NCI-H2196 treated with DMSO at 0.1 percent for 48 hours (cell line): ENCODE results near the gene ZNF268.
"Not testable (repeated sequence)": the region's sequence is repeated elsewhere in the genome, so short reads cannot be mapped to it uniquely, and the experiment has no call there.

Experiments
- DNase-seq: peaks from one replicate; lab custom pipeline; 2025; ENCODE audit not compliant: unreplicated experiment; lab: John Stamatoyannopoulos, UW

Gene ZNF268

GRCh38 chr12:133226690-133227089 lies 45.4 kb downstream of the ZNF268 start:
- DNase-seq = no peak

- DNase-seq = no peak
These were observed 46.1 kb downstream of the ZNF268 start for GRCh38 chr12:133227281-133227852.

GRCh38 chr12:133231001-133231400 lies 49.7 kb downstream of the ZNF268 start:
- no peak for DNase-seq

- DNase-seq = no peak
These were observed 51.7 kb downstream of the ZNF268 start for GRCh38 chr12:133233006-133233405.

GRCh38 chr12:133233993-133234564 lies 52.8 kb downstream of the ZNF268 start:
- DNase-seq = no peak

- no peak for DNase-seq
These were observed 53.7 kb downstream of the ZNF268 start for GRCh38 chr12:133234971-133235370.

GRCh38 chr12:133235401-133236112 lies 54.3 kb downstream of the ZNF268 start, which contains the start of gene ANHX:
Gene ANHX (minus strand): TSS chr12:133235877. CDS start chr12:133234356, 1,521 bp downstream.
- no peak for DNase-seq

- no peak for DNase-seq
These were observed 54.8 kb downstream of the ZNF268 start for GRCh38 chr12:133236144-133236543.

- DNase-seq = no peak
These were observed 55.3 kb downstream of the ZNF268 start for GRCh38 chr12:133236556-133236955.

GRCh38 chr12:133251732-133252131 lies 70.4 kb downstream of the ZNF268 start:
- DNase-seq = no peak

GRCh38 chr12:133255833-133256232 lies 74.5 kb downstream of the ZNF268 start:
- not testable (repeated sequence) for DNase-seq

GRCh38 chr12:133256321-133256720 lies 75.0 kb downstream of the ZNF268 start:
- DNase-seq = no peak

GRCh38 chr12:133264173-133264572 lies 82.9 kb downstream of the ZNF268 start:
- DNase-seq = no peak
